LNCaP clone FGC (cell line): Measurements from ENCODE around the gene RNF213.

Experiments used
- DNase-seq: peaks from one replicate; pipeline ENCODE4 v3.0.0-alpha.2; 2011; ENCODE audit warnings: low read depth
- H3K4me3 ChIP-seq: 2 replicates; pipeline ENCODE4 v1.5.1; 2011; ENCODE audit warnings: mild to moderate bottlenecking, low read depth, low read length, control low read depth
- CTCF ChIP-seq: IDR thresholded peaks from 2 replicates; pipeline ENCODE4 v1.5.1; 2012; ENCODE audit warnings: mild to moderate bottlenecking; ENCODE audit not compliant: control insufficient read depth, insufficient read depth; ENCODE audit errors: extremely low read depth

The RNF213 gene

DNA sequence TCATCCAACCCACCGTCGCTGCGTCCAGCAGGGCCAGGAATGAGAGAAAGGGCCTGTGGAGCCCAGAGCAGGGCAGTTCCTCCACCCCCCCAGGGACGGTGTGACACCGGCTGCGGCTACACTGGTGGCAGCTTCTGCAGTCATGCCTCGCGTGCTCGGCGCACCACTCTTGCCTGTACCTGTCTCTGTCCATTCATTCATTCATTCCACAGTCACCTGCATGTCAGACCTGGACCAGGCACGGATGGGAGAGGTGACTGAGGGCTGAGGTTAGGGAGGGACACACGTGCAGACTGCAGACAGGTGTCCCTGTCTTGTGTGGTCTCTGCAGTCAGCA, 181.6 kb downstream of the RNF213 start:
- H3K4me3 ChIP-seq, result no peak overlapping the region
- no peak for TF ChIP-seq CTCF
- no peak for DNase-seq

DNA sequence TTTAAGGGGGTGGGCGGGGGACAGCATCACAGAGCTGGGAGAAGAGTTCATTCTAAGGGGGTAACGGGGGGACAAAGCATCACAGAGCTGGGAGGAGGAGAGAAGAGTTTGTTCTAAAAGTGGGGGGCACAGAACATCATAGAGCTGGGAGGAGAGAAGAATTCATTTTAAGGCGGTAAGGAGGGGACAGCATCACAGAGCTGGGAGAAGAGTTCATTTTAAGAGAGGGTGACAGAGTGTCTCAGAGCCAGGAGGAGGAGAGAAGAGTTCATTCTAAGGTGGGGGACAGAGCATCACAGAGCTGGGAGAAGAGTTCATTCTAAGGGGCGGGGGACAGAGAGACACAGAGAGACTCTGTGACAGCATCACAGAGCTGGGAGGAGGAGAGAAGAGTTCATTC, 182.1 kb downstream of the RNF213 start:
- no peak for TF ChIP-seq CTCF
- no peak overlapping the region for H3K4me3 ChIP-seq
- DNase-seq, result no peak

GRCh38 chr17:80443498-80443897, 182.8 kb downstream of the RNF213 start:
- H3K4me3 ChIP-seq, result no peak overlapping the region
- no peak for DNase-seq
- TF ChIP-seq CTCF, result no peak

DNA sequence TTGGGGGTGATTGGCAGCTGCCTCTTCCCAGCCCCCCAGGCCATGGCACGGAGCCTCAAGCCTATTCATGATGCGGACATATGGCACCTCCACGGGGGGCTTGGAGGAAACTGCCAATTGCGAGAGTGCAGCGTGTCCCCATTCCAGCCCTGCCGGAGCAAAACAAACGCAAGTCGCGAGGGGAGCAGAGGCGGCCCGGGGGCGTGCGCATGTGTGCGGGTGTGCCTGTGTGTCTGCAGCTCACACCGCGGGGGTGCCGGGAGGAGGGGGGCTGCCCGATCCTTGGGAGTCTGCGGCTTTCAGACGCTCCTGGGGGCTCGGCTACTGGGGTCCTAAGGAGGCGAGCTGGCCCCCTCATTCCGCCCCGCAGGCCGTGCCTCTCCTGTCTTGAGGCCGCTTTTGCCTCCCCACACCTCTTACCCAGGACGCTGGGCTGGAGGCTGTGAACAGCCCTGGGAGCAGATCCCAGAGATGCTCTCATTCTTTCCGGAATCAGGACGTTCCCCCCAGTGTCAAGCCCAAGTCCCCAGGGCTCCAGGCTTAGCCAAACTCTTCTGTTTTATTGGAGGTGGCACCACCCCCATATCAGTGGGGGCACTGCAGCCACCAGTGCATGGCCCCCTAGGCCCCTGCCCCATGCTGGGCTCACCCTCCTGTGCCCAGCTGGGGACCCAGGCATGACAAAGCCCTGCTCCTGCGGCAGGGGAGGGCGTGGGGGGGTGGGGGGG, 183.4 kb downstream of the RNF213 start:
- no peak for DNase-seq
- H3K4me3 ChIP-seq, result no peak overlapping the region
- TF ChIP-seq CTCF, result no peak

DNA sequence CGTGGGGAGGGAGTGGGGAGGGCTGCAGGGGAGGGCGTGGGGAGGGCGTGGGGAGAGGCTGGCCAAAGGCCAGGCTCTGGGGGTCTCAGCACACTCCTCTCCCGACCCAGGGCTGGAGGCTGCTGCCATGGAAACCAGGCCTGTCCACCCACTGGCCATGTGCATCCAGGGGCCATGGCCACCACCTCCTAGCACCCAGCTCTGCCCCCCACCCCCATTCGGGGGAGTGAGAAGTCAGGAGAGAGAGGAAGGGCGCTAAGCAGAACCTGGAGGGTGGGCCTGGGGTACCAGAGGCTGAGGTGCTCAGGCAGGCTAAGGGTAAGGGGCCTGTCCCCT, 184.0 kb downstream of the RNF213 start:
- no peak for TF ChIP-seq CTCF
- DNase-seq, result no peak
- no peak overlapping the region for H3K4me3 ChIP-seq

DNA sequence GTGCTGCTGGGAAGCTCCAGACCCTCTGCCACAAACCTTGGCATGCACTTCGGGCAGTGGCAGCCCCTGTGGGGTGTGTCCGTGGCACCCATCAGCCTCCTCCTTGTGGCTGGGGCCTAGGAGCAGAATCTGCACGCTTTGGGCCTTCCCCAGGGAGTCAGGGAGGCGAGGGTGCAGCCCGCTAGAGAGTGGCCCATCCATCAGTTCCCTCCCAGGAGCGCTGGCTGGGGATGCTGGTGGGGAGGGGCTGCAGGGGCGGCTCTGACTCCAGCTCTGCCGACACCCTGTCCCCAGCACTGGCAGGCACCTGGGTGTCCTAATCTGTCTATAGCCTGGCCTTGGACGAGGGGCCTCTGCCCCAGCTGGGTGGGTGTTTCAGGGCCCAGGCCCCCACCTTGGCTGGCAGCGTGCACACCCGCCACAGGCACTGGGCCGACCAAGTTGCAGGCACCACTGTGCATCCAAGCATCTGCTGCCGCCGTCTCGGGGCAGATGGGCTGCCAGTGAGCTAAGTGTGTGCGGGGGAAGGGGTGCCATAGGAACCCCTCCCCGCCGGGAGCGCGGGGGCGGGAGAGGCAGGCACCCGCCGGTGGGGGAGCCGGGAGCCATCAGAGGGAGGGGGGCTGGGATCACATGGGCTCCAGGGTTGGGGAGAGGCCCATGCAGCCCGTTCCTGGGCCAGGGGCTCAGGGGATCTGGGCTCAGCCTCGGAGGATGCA, 184.5 kb downstream of the RNF213 start:
- DNase-seq, result no peak
- no peak for TF ChIP-seq CTCF
- H3K4me3 ChIP-seq, result no peak overlapping the region

- TF ChIP-seq CTCF, result no peak
These were observed 185.1 kb downstream of the RNF213 start for GRCh38 chr17:80445726-80446110.

More at GRCh38 chr17:80445726-80446110, 185.1 kb downstream of the RNF213 start:
- DNase-seq, result no peak
- H3K4me3 ChIP-seq, result no peak overlapping the region
